Measurements from ENCODE around the gene PUSL1. TPM values are rescaled to one million over a fixed set of nuclear protein-coding genes. Genes with fewer than 3 reads are reported as not detected.

The PUSL1 gene
- total RNA-seq, 1 donor from 2014 or later, result 32.1 TPM

DNA sequence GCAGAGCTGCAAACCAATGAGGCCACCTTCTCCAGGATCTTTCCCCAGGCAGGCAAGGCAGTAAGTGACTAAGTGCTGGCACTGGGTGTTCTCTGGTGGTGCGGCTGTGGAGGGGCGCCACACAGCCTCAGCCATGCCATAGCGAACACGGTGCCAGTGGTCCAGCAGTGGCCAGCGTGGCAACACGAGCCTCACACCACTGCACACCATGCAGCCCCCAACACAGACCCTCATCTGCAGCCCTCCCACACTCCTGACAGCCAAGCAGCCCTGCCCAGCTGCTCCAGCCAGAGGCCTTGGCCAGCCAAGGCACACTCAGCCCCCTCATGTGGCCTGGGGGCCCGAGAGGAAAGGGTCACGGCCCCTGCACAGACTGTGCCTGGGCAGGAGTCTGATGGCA lies 13.1 kb downstream of the PUSL1 start:
- no peak for DNase-seq (ENCODE audit: extremely low read depth, low read depth, low spot score)

DNA sequence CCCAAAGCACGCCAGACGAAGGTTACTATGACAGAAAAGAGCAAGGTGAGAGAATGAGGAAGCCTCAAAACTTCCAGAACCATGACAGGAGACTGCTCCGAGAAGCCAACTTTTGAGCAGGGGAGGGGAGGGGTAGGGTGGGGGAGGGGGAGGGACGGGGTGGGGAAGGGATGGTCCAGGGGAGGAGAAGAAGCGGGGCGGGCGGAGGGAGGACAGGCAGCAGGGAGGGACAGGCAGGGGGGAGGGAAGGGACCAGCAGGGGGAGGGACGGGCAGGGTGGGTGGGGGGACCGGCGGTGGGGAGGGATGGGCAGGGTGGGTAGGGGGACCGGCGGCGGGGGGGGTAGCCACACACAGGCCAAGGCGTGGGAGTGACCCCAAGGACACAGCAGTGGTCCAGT lies 14.0 kb downstream of the PUSL1 start:
- DNase-seq (ENCODE audit: extremely low read depth, low read depth, low spot score), result no peak

DNA sequence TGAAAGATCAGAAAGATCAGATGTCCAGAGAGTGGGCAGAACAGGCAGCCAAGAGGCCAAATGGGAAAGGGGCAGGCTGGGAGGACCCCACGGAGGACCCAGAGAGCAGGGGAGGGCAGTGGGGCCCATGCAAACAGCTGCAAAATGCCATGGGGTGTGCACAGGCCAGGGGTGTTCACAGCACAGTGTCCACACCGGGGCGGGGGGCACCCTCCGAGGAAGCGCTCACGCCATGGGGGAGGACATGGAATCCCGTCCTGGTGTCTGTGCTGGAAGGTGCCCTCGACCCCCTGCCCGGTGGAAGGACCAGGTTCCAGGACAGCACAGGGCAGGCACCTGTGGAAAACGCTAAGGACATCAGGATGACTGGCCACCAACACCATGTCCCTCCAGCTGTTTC lies 14.6 kb downstream of the PUSL1 start:
- no peak for DNase-seq (ENCODE audit: extremely low read depth, low read depth, low spot score)

DNA sequence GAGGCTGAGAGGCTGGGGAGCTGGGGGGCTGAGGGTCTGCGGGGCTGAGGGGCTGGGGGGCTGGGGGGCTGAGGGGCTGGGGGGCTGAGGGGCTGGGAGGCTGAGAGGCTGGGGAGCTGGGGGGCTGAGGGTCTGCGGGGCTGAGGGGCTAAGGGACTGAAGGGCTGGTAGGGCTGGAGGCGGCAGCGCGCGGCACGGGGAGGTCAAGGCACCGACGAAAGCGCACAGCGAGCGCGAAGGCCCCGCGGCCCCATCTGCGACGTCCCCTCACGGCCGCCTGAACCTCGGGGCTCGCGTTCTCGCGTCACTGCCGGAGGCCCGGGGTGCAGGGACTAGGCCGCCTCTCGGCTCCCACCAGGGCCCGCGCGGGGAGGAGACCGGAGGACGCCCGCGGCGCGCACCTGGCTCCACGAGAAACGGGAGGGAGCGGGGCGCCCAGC lies 15.7 kb downstream of the PUSL1 start:
- no peak for DNase-seq (ENCODE audit: extremely low read depth, low read depth, low spot score)

DNA sequence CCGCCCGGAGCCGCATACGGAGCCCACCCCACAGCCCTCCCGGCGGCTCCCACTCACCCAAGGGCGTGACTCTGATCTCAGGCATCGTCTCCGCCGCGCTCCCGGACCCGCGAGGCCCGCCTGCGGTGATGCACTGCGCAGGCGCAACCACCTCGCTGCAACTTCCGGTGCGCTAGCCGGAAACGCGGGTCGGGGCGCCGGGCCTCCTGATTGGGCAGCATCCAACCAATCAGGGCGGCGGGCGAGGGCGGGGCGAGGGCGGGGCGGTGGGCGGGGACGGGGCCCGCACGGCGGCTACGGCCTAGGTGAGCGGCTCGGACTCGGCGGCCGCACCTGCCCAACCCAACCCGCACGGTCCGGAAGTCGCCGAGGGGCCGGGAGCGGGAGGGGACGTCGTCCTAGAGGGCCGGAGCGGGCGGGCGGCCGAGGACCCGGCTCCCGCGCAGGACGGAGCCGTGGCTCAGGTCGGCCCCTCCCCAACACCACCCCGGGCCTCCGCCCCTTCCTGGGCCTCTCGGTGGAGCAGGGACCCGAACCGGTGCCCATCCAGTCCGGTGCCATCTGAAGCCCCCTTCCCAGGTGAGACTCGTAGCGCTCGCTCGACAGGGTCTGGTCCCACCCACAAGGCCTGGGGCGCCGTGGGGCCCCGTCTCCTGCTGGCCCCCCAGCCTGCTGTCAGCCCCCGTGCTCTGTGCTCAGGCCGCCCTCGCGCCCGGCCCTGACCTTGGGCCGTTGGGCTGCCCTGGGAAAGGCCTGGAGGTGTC lies 16.3 kb downstream of the PUSL1 start, which contains the start of the genes CPTP and INTS11:
CPTP (plus strand) TSS at position 279 of the 764 bp plus-strand sequence. CDS start 2,109 bp downstream, outside the sequence.
INTS11 (minus strand) TSS at position 137 of the 764 bp plus-strand sequence; CDS start at position 85, 52 bp downstream.
- no peak for DNase-seq (ENCODE audit: extremely low read depth, low read depth, low spot score)

DNA sequence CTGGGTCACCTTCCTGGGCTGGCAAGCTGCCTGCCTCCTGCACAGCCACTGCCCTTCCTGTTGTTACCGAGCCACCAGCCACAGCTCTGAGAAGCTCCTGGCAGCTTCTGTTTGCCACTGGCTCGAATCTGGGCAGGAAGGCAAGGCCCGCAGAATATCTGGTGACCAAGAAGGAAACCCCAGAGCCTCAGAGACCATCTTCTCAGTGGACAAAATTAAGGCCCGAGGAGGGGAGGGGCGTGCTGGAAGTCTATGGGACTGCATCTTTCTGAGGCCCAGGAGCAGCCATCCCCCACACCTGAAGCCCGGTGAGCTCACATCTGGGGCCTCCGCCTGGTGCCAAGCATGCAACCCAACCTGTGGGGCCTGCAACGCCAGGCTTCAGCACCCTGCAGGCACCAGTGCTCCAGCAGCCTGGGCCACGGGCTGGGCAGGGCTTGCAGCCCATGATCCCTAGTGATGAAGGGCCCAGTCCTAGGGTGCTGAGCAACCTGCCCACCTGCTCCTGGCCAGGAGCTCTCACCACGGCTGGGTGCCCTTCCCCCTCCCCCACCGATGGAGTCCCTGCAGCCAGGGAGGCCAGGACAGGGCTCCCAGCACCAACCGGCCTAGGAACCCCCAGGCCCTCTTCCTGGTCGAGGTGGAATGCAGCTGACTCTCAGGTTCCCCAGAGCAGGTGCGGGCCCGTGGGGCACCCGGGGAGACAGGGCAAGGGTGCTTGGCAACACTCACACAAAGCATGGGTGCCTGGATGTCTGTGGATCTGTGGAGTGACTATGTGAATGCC lies 17.1 kb downstream of the PUSL1 start:
- no peak for DNase-seq (ENCODE audit: extremely low read depth, low read depth, low spot score)

DNA sequence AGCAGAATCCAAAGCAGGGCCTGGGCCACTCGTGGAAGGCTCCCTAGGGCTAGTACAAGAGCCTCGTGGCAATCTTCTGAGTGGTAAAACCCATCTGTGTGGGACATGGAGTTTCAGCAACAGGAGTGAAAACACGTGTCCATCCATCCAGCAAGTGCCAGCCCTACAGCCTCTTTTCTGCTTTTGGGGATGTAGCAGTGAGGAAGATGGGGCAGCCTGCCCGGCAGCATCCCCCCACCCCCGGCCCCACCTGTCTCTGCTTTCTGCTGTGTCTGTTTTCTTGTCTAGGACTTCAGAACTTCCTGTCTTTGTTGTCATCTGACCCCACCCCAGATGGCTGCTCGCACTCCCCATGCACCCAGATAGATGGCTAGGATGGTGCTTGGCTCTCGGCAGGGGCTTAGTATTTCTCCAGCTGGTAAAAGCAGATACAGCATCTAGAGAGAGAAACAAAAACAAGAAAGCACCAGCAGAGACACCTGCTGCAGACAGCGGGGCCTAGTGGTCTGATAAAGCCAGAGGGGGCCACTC lies 17.7 kb downstream of the PUSL1 start:
- no peak for DNase-seq (ENCODE audit: extremely low read depth, low read depth, low spot score)

DNA sequence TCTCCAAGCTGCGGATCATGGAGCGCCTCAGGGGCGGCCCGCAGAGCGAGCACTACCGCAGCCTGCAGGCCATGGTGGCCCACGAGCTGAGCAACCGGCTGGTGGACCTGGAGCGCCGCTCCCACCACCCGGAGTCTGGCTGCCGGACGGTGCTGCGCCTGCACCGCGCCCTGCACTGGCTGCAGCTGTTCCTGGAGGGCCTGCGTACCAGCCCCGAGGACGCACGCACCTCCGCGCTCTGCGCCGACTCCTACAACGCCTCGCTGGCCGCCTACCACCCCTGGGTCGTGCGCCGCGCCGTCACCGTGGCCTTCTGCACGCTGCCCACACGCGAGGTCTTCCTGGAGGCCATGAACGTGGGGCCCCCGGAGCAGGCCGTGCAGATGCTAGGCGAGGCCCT lies 18.9 kb downstream of the PUSL1 start:
- no peak for DNase-seq (ENCODE audit: extremely low read depth, low read depth, low spot score)

DNA sequence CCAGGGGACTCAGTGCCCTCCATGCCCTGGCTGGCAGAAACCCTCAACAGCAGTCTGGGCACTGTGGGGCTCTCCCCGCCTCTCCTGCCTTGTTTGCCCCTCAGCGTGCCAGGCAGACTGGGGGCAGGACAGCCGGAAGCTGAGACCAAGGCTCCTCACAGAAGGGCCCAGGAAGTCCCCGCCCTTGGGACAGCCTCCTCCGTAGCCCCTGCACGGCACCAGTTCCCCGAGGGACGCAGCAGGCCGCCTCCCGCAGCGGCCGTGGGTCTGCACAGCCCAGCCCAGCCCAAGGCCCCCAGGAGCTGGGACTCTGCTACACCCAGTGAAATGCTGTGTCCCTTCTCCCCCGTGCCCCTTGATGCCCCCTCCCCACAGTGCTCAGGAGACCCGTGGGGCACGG lies 19.9 kb downstream of the PUSL1 start:
- DNase-seq (ENCODE audit: extremely low read depth, low read depth, low spot score), result no peak

DNA sequence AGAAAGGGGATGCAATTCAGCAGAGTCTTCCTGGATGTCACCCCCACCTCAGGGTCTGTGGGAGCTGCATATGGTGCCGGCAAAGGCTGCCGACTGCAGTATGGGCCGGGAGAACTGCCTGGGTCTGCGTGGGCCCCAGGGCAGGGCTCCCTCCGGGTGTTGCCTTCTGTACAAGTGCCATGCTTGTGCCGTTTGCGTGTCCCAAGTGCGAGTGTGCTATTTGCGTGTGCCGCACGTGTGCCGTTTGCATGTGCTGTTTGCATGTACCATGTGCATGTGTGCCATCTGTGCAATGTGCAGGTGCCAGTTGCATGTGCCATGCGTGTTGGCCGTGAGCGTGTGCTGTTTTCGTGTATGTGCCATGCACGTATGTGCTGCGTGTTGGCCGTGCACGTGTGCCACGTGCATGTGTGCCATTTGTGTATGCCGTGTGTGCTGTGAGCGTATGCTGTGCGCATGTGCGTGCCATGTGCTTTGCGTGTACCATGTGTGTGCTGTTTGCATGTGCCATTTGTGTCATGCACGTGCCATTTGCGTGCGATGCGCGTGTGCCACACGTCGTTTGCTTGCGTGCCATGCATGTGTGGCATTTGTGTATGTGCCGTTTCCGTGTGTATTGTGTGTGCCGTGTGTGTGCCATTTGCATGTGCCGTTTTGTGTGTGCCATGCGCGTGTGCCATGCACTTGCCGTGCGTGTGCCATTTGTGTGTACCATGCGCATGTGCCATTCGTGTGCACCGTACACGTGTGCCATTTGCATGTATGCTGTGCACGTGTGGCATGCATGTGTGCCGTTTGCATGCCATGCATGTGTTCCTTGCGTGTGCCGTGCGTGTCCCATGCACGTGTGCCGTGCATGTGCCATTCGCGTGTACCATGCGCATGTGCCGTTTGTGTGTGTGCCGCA lies 21.2 kb downstream of the PUSL1 start:
- no peak for DNase-seq (ENCODE audit: extremely low read depth, low read depth, low spot score)

DNA sequence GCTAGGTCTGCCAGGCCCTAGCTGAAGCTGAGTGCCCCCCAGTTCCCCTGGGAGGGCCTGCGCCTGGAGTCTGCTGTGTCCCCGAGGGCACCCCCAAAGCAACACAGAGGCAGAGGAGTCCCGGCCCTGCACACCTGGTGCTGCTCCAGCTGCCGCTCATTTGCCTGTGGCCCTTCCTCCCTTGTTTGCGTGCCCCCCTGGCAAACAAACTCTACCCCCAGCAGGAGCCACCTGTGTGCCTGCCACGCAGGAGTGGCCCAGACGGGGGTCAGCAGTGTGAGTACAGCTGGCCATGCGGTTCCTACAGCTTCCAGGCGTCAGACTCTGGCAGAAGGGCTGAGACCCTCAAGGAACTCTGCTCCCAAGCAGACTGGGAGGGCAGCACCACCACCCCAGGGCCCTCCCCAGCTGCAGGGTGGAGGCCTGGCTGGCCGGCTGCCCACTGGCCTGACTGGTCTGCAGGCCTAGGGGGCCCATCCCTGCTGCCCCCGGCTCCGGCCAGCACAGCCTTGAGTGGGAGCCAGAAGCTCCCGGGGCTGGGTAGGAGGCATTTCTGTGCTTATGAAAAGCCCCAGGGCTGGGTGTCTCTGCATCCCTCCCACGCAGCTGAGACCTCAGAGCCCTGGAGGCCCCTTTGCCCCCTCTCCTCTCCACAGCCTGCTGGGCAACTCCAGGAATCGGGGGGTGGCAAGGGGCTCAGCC lies 22.1 kb downstream of the PUSL1 start:
- no peak for DNase-seq (ENCODE audit: extremely low read depth, low read depth, low spot score)

DNA sequence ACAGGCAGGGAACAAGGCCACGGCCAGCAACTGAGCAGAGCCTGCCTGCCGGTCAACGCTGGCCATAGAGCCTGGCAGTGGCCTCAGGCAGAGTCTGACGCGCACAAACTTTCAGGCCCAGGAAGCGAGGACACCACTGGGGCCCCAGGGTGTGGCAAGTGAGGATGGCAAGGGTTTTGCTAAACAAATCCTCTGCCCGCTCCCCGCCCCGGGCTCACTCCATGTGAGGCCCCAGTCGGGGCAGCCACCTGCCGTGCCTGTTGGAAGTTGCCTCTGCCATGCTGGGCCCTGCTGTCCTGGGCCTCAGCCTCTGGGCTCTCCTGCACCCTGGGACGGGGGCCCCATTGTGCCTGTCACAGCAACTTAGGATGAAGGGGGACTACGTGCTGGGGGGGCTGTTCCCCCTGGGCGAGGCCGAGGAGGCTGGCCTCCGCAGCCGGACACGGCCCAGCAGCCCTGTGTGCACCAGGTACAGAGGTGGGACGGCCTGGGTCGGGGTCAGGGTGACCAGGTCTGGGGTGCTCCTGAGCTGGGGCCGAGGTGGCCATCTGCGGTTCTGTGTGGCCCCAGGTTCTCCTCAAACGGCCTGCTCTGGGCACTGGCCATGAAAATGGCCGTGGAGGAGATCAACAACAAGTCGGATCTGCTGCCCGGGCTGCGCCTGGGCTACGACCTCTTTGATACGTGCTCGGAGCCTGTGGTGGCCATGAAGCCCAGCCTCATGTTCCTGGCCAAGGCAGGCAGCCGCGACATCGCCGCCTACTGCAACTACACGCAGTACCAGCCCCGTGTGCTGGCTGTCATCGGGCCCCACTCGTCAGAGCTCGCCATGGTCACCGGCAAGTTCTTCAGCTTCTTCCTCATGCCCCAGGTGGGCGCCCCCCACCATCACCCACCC lies 22.9 kb downstream of the PUSL1 start, which contains the start of gene TAS1R3:
TAS1R3 (plus strand) TSS at position 213 of the 898 bp plus-strand sequence; CDS start at position 279, 66 bp downstream.
- DNase-seq (ENCODE audit: extremely low read depth, low read depth, low spot score), result no peak

DNA sequence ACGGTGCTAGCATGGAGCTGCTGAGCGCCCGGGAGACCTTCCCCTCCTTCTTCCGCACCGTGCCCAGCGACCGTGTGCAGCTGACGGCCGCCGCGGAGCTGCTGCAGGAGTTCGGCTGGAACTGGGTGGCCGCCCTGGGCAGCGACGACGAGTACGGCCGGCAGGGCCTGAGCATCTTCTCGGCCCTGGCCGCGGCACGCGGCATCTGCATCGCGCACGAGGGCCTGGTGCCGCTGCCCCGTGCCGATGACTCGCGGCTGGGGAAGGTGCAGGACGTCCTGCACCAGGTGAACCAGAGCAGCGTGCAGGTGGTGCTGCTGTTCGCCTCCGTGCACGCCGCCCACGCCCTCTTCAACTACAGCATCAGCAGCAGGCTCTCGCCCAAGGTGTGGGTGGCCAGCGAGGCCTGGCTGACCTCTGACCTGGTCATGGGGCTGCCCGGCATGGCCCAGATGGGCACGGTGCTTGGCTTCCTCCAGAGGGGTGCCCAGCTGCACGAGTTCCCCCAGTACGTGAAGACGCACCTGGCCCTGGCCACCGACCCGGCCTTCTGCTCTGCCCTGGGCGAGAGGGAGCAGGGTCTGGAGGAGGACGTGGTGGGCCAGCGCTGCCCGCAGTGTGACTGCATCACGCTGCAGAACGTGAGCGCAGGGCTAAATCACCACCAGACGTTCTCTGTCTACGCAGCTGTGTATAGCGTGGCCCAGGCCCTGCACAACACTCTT lies 23.8 kb downstream of the PUSL1 start:
- no peak for DNase-seq (ENCODE audit: extremely low read depth, low read depth, low spot score)

DNA sequence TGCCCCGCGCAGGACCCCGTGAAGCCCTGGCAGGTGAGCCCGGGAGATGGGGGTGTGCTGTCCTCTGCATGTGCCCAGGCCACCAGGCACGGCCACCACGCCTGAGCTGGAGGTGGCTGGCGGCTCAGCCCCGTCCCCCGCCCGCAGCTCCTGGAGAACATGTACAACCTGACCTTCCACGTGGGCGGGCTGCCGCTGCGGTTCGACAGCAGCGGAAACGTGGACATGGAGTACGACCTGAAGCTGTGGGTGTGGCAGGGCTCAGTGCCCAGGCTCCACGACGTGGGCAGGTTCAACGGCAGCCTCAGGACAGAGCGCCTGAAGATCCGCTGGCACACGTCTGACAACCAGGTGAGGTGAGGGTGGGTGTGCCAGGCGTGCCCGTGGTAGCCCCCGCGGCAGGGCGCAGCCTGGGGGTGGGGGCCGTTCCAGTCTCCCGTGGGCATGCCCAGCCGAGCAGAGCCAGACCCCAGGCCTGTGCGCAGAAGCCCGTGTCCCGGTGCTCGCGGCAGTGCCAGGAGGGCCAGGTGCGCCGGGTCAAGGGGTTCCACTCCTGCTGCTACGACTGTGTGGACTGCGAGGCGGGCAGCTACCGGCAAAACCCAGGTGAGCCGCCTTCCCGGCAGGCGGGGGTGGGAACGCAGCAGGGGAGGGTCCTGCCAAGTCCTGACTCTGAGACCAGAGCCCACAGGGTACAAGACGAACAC lies 24.5 kb downstream of the PUSL1 start:
- DNase-seq (ENCODE audit: extremely low read depth, low read depth, low spot score), result no peak

DNA sequence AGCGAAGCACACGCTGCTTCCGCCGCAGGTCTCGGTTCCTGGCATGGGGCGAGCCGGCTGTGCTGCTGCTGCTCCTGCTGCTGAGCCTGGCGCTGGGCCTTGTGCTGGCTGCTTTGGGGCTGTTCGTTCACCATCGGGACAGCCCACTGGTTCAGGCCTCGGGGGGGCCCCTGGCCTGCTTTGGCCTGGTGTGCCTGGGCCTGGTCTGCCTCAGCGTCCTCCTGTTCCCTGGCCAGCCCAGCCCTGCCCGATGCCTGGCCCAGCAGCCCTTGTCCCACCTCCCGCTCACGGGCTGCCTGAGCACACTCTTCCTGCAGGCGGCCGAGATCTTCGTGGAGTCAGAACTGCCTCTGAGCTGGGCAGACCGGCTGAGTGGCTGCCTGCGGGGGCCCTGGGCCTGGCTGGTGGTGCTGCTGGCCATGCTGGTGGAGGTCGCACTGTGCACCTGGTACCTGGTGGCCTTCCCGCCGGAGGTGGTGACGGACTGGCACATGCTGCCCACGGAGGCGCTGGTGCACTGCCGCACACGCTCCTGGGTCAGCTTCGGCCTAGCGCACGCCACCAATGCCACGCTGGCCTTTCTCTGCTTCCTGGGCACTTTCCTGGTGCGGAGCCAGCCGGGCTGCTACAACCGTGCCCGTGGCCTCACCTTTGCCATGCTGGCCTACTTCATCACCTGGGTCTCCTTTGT lies 25.3 kb downstream of the PUSL1 start:
- DNase-seq (ENCODE audit: extremely low read depth, low read depth, low spot score), result no peak

DNA sequence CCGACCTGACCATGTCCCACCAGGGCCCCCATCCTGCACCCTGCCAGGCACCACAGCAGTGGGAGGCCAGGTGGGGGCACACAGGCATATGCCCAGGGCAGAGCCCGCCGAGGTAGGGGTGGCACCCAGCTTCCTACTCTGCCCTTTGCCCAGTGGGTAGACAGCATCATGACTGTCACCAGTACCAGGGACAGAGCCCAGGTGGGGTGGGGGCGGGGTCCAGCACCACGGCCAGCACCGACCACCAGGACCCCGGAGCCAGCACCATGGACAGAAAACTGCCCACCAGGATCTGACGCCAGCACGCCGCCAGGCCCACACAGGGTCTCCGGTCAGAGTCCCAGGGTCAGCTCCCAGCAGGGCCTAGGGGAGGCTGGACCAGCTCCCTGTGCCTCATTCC lies 26.4 kb downstream of the PUSL1 start:
- DNase-seq (ENCODE audit: extremely low read depth, low read depth, low spot score), result no peak

DNA sequence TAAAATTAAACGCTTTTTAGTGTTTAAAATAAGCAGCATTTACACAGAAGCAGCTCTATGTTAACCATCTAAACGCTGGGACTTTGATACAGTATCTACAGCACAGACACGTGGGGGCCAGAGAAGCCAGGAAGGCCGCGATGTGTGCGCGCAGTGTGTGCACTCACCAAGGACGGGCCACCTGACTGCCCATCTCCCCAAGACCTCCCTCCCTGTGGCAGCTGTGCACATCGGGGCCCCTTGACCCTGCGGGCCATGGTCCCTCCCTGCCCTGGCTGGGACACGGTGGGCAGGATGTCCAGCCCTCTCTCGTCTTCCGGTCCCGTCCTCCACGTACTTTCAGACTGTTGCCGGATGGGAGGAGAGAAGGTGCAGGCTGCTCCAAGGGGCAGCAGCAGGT lies 26.9 kb downstream of the PUSL1 start:
- no peak for DNase-seq (ENCODE audit: extremely low read depth, low read depth, low spot score)

All from glomerular endothelial cell (primary cell).